Smooth muscle cell (in vitro differentiated cells): ENCODE results near the gene CATSPER1. TPM values are rescaled to one million over a fixed set of nuclear protein-coding genes. Genes with fewer than 3 reads are reported as not detected.

ENCODE experiments used
- DNase-seq: peaks from one replicate; lab custom pipeline; 2025; ENCODE audit not compliant: unreplicated experiment; lab: John Stamatoyannopoulos, UW
- H2AFZ ChIP-seq: fragments of 200-600 bp; sonication (generic); 2 replicates; pipeline ENCODE4 v1.6.0; 2016; ENCODE audit warnings: antibody characterized with exemption, low read depth, mild to moderate bottlenecking
- H3F3A ChIP-seq: fragments of 200-600 bp; sonication (generic); 2 replicates; pipeline ENCODE4 v1.6.0; 2017; ENCODE audit warnings: antibody characterized with exemption, low read depth
- H3K27ac ChIP-seq: fragments of 200-600 bp; sonication (generic); 2 replicates; pipeline ENCODE4 v1.5.1; 2016; ENCODE audit warnings: low read depth, mild to moderate bottlenecking
- H3K27me3 ChIP-seq: fragments of 200-600 bp; sonication (generic); 2 replicates; pipeline ENCODE4 v1.6.1; 2016; ENCODE audit warnings: low read depth, mild to moderate bottlenecking
- H3K36me3 ChIP-seq: fragments of 200-600 bp; sonication (generic); 2 replicates; pipeline ENCODE4 v1.5.1; 2016; ENCODE audit warnings: low read depth
- H3K4me1 ChIP-seq: fragments of 200-600 bp; sonication (generic); 2 replicates; pipeline ENCODE4 v1.5.1; 2016; ENCODE audit warnings: low read depth
- H3K4me2 ChIP-seq: fragments of 200-600 bp; sonication (generic); 2 replicates; pipeline ENCODE4 v1.6.0; 2016; ENCODE audit warnings: mild to moderate bottlenecking
- H3K4me3 ChIP-seq: fragments of 200-600 bp; sonication (generic); 2 replicates; pipeline ENCODE4 v1.5.1; 2016; ENCODE audit warnings: mild to moderate bottlenecking
- H3K79me2 ChIP-seq: fragments of 200-600 bp; sonication (generic); 2 replicates; pipeline ENCODE4 v1.6.0; 2016; ENCODE audit warnings: low read depth, mild to moderate bottlenecking
- H3K9ac ChIP-seq: fragments of 200-600 bp; sonication (generic); 2 replicates; pipeline ENCODE4 v1.6.0; 2016; ENCODE audit warnings: low read depth
- H3K9me3 ChIP-seq: fragments of 200-600 bp; sonication (generic); replicated peaks from 2 replicates; pipeline ENCODE4 v1.5.1; 2016; ENCODE audit warnings: low read depth
- H4K20me1 ChIP-seq: fragments of 200-600 bp; sonication (generic); 2 replicates; pipeline ENCODE4 v1.6.0; 2016; ENCODE audit warnings: low read depth
- CTCF ChIP-seq: fragments of 200-600 bp; sonication (generic); IDR thresholded peaks from 2 replicates; pipeline ENCODE4 v1.5.1; 2017; ENCODE audit warnings: borderline replicate concordance, mild to moderate bottlenecking, antibody characterized with exemption; ENCODE audit not compliant: insufficient read depth, poor library complexity, severe bottlenecking
- WGBS: methylation state at CpG from one replicate; pipeline ENCODE4 v1.1.7; 2016; ENCODE audit warnings: low lambda C conversion rate; 5-methylcytosine and 5-hydroxymethylcytosine counted together
- polyA plus RNA-seq: library from polyadenylated mRNA; unstranded; fragments of >200 nt; fragmentation: Nextera tagmentation; extraction: Ambion mirVana; gene quantifications from 2 replicates; pipeline ENCODE4 v1.2.1, GENCODE V29; 2016
- total RNA-seq: library from RNA; depleted of rRNA; stranded (reverse); fragments of >200 nt; gene quantifications from 2 replicates; pipeline ENCODE4 v1.2.3, GENCODE V29; 2014

The CATSPER1 gene
- total and polyA plus RNA-seq, 2 experiments from 2014 or later, result 0.55 TPM; not detected in 1

GRCh38 chr11:66050581-66051231 is 24.4 kb upstream of the CATSPER1 start:
- no peak overlapping the region for H2AFZ ChIP-seq
- TF ChIP-seq CTCF, result no peak
- DNase-seq, result no peak
- H3K36me3 ChIP-seq, result no peaks in the 10 kb centered on the region
- 91% methylated on average over 5 of the region's 5 CpGs for WGBS
- H3K4me2 ChIP-seq, result peak overlapping the region; percentile 87
- no peak overlapping the region for H3K4me3 ChIP-seq
- no peaks in the 10 kb centered on the region for H3K9me3 ChIP-seq
- peaks cover 3% of the 10 kb centered on the region for H3K27me3 ChIP-seq
- H3K9ac ChIP-seq, result no peak overlapping the region
- peaks cover 20% of the 10 kb centered on the region for H3K4me1 ChIP-seq
- H3K27ac ChIP-seq, result peak overlapping the region; percentile 87
- H3K79me2 ChIP-seq, result peaks cover 36% of the 10 kb centered on the region
- peaks cover 11% of the 10 kb centered on the region for H3F3A ChIP-seq
- H4K20me1 ChIP-seq, result no peaks in the 10 kb centered on the region

- no peaks in the 10 kb centered on the region for H4K20me1 ChIP-seq
- peak within 1 kb of the TSS; percentile 83 for H3K4me2 ChIP-seq
- no peak within 1 kb of the TSS for H3K9ac ChIP-seq
- H3F3A ChIP-seq, result peaks cover 11% of the 10 kb centered on the region
- TF ChIP-seq CTCF, result no peak
- 7% methylated on average over 21 of the region's 39 CpGs for WGBS
- H3K36me3 ChIP-seq, result no peaks in the 10 kb centered on the region
- no peak within 1 kb of the TSS for H3K27ac ChIP-seq
- peak within 1 kb of the TSS; percentile 34 for H3K4me3 ChIP-seq
- peaks cover 16% of the 10 kb centered on the region for H3K79me2 ChIP-seq
- H3K4me1 ChIP-seq, result peaks cover 19% of the 10 kb centered on the region
- no peaks in the 10 kb centered on the region for H3K9me3 ChIP-seq
- H2AFZ ChIP-seq, result no peak within 1 kb of the TSS
- DNase-seq, result no peak
- peaks cover 3% of the 10 kb centered on the region for H3K27me3 ChIP-seq
Observed at GRCh38 chr11:66048547-66049323, 22.5 kb upstream of the CATSPER1 start, which contains the start of gene GAL3ST3. TSS of gene GAL3ST3 (minus strand) at chr11:66049161. CDS start at chr11:66045415, 3,746 bp downstream.

GRCh38 chr11:66047541-66048365 is 21.5 kb upstream of the CATSPER1 start:
- 92% methylated on average over 11 of the region's 11 CpGs for WGBS

More at GRCh38 chr11:66047541-66048365, 21.5 kb upstream of the CATSPER1 start:
- Histone ChIP-seq H3K9ac (no peak overlapping the region), H3K27ac (no peak overlapping the region), H3K79me2 (peaks cover 6% of the 10 kb centered on the region), H3F3A (peaks cover 11% of the 10 kb centered on the region), H3K9me3 (no peaks in the 10 kb centered on the region), H3K27me3 (peaks cover 3% of the 10 kb centered on the region), H3K4me2 (no peak overlapping the region), H3K36me3 (no peaks in the 10 kb centered on the region), H3K4me1 (peaks cover 10% of the 10 kb centered on the region), H2AFZ (no peak overlapping the region), H3K4me3 (no peak overlapping the region), H4K20me1 (no peaks in the 10 kb centered on the region)
- no peak for TF ChIP-seq CTCF
- DNase-seq, result no peak
